ENCODE measurements around the gene BCAS4. TPM values are rescaled to one million over a fixed set of nuclear protein-coding genes. Genes with fewer than 3 reads are reported as not detected.

The BCAS4 gene
- total RNA-seq, 1 donor from 2014 or later, result 15.7 TPM

DNA sequence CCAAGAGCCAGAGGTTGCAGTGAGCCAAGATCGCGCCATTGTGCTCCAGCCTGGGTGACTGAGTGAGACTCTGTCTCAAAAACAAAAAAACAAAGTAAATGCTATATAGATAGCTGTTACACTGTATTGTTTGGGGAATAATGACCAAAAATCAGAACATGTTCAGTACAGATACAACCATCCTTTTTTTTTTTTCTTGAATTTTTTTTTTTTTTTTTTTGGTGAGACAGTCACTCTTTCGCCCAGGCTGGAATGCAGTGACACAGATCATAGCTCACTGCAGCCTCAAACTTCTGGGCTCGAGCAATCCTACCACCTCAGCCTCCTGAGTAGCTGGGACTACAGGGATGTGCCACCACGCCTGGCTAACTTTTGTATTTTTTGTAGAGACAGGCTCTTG, 63.7 kb downstream of the BCAS4 start:
- no peak overlapping the region for H3K4me3 ChIP-seq (ENCODE audit: low read depth, low read length)
- no peak for DNase-seq (ENCODE audit: low read depth)
- TF ChIP-seq, protein P1, sequence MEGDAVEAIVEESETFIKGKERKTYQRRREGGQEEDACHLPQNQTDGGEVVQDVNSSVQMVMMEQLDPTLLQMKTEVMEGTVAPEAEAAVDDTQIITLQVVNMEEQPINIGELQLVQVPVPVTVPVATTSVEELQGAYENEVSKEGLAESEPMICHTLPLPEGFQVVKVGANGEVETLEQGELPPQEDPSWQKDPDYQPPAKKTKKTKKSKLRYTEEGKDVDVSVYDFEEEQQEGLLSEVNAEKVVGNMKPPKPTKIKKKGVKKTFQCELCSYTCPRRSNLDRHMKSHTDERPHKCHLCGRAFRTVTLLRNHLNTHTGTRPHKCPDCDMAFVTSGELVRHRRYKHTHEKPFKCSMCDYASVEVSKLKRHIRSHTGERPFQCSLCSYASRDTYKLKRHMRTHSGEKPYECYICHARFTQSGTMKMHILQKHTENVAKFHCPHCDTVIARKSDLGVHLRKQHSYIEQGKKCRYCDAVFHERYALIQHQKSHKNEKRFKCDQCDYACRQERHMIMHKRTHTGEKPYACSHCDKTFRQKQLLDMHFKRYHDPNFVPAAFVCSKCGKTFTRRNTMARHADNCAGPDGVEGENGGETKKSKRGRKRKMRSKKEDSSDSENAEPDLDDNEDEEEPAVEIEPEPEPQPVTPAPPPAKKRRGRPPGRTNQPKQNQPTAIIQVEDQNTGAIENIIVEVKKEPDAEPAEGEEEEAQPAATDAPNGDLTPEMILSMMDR (conservative IDR thresholded peaks at IDR 0.05; ENCODE audit: low read depth, low read length), result no peak

DNA sequence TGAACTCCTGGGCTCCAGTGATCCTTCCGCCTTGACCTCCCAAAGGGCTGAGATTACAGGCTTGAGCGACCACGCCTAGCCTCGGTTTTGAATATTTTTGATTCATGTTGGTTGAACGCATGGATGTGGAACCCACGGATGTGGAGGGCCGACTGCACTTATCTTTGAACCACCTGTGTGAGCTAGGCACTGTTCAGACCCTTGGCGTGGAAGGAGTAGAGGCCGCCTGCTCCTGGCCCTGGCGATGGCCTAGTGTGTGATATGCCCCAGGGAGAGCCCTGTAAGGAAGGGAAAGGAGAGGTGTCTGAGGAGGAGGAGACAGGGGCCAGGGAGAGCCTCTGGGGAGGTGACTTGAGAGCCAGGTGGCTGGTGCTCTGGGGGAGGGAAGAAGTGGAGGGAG, 64.3 kb downstream of the BCAS4 start:
- no peak for DNase-seq (ENCODE audit: low read depth)
- TF ChIP-seq, protein P1 (conservative IDR thresholded peaks at IDR 0.05; ENCODE audit: low read depth, low read length), result no peak
- H3K4me3 ChIP-seq (ENCODE audit: low read depth, low read length), result no peak overlapping the region

GRCh38 chr20:50861012-50861411, 66.2 kb downstream of the BCAS4 start:
- no peak overlapping the region for H3K4me3 ChIP-seq (ENCODE audit: low read depth, low read length)
- TF ChIP-seq, protein P1 (conservative IDR thresholded peaks at IDR 0.05; ENCODE audit: low read depth, low read length), result no peak
- no peak for DNase-seq (ENCODE audit: low read depth)

DNA sequence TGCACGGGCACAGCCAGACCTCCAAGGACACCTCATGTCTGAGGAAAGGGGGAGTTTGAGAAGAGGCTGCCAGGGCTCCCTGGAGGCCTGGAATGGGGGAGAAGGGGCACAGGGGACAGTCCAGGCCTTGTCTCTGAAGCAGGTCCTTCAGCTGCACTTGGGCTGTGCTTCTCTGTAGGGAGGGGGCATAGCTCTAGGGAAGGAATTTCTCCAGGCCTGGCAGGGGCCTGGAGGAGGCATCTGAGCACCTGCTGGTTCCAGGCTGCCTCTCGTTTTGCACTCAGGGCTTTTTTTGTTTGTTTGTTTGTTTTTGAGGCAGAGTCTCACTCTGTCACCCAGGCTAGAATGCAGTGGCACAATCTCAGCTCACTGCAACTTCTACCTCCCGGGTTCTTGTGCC, 67.7 kb downstream of the BCAS4 start:
- no peak overlapping the region for H3K4me3 ChIP-seq (ENCODE audit: low read depth, low read length)
- TF ChIP-seq, protein P1 (conservative IDR thresholded peaks at IDR 0.05; ENCODE audit: low read depth, low read length), result no peak
- DNase-seq (ENCODE audit: low read depth), result no peak

DNA sequence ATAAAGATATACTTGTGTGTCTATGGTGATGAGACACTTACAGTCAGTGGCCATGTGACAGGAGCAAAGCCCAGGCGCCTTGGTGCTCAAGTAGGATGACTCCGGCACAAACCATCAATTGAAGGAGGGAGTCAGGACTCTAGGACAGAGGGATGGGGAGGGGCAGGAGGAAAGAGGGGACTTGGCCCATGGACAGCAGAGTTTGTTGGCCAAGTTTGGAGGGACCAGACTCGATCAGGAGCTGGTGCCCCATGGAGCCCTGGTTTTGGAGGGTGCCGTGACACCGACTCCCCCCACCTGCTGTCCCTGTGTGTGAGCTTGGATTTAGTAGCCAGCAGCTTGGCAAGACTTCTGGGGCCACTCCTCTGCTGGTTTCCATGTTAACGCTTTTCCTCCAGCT, 70.3 kb downstream of the BCAS4 start:
- no peak overlapping the region for H3K4me3 ChIP-seq (ENCODE audit: low read depth, low read length)
- TF ChIP-seq, protein P1 (conservative IDR thresholded peaks at IDR 0.05; ENCODE audit: low read depth, low read length), result no peak
- DNase-seq (ENCODE audit: low read depth), result no peak

- TF ChIP-seq, protein P1 (conservative IDR thresholded peaks at IDR 0.05; ENCODE audit: low read depth, low read length), result no peak
- DNase-seq (ENCODE audit: low read depth), result no peak
- no peak overlapping the region for H3K4me3 ChIP-seq (ENCODE audit: low read depth, low read length)
Measured at GRCh38 chr20:50865591-50865990, 70.7 kb downstream of the BCAS4 start.

DNA sequence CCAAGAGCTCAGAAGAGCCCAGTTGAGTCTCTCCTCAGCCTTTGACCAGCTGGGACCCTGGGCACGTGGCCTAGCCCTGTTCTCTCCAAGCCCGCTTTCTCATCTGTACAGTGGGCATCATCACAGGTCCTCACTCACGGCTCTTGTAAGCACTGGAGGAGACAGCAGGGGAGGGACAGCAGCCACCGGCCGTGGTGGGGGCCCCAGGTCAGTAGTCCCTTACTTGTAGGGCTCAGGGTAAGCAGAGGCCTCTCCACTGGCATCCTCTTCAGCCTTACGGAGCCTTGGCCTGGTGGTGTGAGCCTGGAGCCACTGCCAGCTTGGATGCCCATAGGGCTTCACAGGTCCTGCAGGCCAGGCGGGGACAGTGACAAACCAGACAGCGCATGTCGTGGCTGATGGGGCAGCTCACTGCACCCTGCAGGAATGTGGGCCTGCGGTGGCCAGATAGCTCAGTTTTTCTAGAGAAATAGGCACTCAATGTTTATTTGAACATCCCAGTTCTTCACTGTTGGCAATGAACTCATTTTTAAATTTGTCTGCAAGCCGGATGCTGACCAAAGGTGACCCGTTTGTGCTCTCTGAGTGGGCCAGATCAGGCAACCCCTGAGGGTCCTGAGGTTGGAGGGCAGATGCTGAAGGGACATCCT, 71.3 kb downstream of the BCAS4 start:
- TF ChIP-seq, protein P1 (conservative IDR thresholded peaks at IDR 0.05; ENCODE audit: low read depth, low read length), result no peak
- no peak for DNase-seq (ENCODE audit: low read depth)
- no peak overlapping the region for H3K4me3 ChIP-seq (ENCODE audit: low read depth, low read length)

Measured in epithelial cell of proximal tubule (primary cell).